22Rv1 (cell line): Measurements from ENCODE around the gene TTF1.

Source experiments
- H3K27ac ChIP-seq: fragments of 450-650 bp; 2 replicates; pipeline ENCODE4 v1.5.1; 2017
- ZFX ChIP-seq: fragments of 450-650 bp; IDR thresholded peaks from 2 replicates; pipeline ENCODE4 v1.6.1; 2017; ENCODE audit warnings: antibody characterized with exemption, borderline replicate concordance
- TF ChIP-seq, protein P1 (sequence below): fragments of 450-650 bp; IDR thresholded peaks from 2 replicates; pipeline ENCODE4 v1.5.1; 2017; ENCODE audit warnings: mild to moderate bottlenecking

Gene TTF1

DNA sequence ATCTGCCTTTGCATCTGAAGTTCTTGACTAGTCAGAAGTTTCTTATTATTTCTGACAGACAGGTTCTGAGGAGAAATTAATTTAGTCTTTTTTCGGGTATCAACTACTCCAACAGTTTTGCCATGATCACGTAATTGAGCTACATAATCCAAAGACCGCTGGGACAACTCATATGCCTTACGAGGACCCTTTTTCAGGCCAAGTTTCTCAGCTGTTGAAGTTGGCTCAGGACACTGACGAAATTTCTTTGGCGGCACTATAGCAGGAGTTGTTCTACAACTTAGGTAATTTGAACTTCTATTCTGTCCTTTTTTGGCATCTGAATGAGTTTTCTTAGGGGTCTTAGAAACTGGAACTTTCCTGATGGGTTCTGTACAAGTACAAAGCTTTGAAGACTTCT, 79.1 kb downstream of the TTF1 start:
- no peak overlapping the region for H3K27ac ChIP-seq
- TF ChIP-seq, protein P1, sequence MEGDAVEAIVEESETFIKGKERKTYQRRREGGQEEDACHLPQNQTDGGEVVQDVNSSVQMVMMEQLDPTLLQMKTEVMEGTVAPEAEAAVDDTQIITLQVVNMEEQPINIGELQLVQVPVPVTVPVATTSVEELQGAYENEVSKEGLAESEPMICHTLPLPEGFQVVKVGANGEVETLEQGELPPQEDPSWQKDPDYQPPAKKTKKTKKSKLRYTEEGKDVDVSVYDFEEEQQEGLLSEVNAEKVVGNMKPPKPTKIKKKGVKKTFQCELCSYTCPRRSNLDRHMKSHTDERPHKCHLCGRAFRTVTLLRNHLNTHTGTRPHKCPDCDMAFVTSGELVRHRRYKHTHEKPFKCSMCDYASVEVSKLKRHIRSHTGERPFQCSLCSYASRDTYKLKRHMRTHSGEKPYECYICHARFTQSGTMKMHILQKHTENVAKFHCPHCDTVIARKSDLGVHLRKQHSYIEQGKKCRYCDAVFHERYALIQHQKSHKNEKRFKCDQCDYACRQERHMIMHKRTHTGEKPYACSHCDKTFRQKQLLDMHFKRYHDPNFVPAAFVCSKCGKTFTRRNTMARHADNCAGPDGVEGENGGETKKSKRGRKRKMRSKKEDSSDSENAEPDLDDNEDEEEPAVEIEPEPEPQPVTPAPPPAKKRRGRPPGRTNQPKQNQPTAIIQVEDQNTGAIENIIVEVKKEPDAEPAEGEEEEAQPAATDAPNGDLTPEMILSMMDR, result no peak
- no peak for TF ChIP-seq ZFX
